Effector memory CD4-positive, alpha-beta T cell (primary cell): ENCODE results near the gene TMC4.

Experiments
- DNase-seq, 3 donors: peaks; one replicate each; pipeline ENCODE4 v3.0.0-alpha.2; 2020
- H3K27ac ChIP-seq: 2 replicates; pipeline ENCODE4 v1.7.0; 2013; ENCODE audit warnings: mild to moderate bottlenecking, low read length, moderate library complexity; ENCODE audit not compliant: insufficient read depth, poor library complexity, severe bottlenecking
- H3K27me3 ChIP-seq: replicated peaks from 2 replicates; pipeline ENCODE4 v1.7.0; 2013; ENCODE audit warnings: mild to moderate bottlenecking, low read length; ENCODE audit not compliant: insufficient read depth, control insufficient read depth, poor library complexity, severe bottlenecking
- H3K36me3 ChIP-seq: 2 replicates; pipeline ENCODE4 v1.7.0; 2013; ENCODE audit warnings: mild to moderate bottlenecking, low read length, moderate library complexity; ENCODE audit not compliant: control insufficient read depth, insufficient read depth
- H3K4me1 ChIP-seq: 2 replicates; pipeline ENCODE4 v1.7.0; 2013; ENCODE audit warnings: low read length, mild to moderate bottlenecking; ENCODE audit not compliant: control insufficient read depth, insufficient read depth, poor library complexity, severe bottlenecking
- H3K4me3 ChIP-seq: 2 replicates; pipeline ENCODE4 v1.7.0; 2013; ENCODE audit warnings: low read length, low read depth, mild to moderate bottlenecking; ENCODE audit not compliant: insufficient read depth, poor library complexity, severe bottlenecking
- H3K9me3 ChIP-seq: 2 replicates; pipeline ENCODE4 v1.7.0; 2013; ENCODE audit warnings: mild to moderate bottlenecking, low read length, moderate library complexity; ENCODE audit not compliant: control insufficient read depth

The TMC4 gene

DNA sequence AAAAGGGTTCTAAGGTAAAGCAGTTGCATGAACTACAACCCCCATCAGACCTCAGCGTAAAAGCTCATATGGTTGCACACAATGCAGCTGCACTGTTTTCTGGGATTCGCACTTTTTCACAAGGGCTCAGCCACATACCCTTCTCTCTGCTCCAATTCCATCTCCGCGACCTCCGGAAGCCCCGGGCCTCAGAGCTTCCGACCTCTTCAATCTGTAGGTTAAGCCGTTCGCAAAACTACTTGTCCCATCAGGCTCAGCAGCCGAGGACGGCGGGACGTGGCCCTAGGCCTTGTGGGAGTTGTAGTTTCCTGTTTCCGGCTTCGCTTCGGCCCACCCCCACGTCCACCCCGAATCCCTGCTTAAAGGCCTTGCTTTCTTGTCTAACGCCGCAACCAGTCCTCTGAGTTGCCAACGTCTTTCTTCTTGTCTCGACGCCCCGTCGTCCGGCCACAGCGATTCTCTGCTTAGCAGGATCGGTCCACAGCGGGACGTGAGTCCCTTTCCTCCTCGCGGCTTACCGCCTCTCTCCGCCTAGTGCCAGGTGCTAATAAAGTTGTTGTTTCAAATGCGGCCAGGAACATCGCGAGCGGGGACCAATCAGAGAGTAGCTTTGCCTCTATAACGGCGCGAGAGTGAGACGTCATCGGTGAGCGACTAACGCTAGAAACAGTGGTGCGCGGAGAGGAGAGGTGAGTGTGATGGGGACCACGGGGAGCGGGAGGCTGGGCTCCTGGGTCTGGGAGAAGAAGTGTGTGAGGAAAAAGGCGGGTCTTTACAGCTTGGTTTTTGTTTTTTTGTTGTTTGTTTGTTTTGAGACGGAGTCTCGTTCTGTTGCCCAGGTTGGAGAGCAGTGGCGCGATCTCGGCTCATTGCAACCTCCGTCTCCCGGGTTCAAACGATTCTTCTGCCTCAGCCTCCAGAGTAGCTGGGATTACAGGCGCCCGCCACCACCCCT lies 57.6 kb downstream of the TMC4 start, which contains the start of the genes PRPF31 and TFPT:
Gene PRPF31, plus strand, starts transcription at position 646 of the 955 bp plus-strand sequence. CDS start 2,525 bp downstream, outside the sequence.
Gene TFPT, minus strand, starts transcription at position 549 of the 955 bp plus-strand sequence. Its CDS starts 388 bp downstream, at position 161.
- Histone ChIP-seq H3K4me3 (peak within 1 kb of the TSS; percentile 78), H3K36me3 (peaks cover 22% of the 10 kb centered on the region), H3K27me3 (no peaks in the 10 kb centered on the region), H3K27ac (peak within 1 kb of the TSS; percentile 83), H3K4me1 (peaks cover 12% of the 10 kb centered on the region), H3K9me3 (no peaks in the 10 kb centered on the region)
- peak; percentile 89 to 95 (median 92) for DNase-seq

DNA sequence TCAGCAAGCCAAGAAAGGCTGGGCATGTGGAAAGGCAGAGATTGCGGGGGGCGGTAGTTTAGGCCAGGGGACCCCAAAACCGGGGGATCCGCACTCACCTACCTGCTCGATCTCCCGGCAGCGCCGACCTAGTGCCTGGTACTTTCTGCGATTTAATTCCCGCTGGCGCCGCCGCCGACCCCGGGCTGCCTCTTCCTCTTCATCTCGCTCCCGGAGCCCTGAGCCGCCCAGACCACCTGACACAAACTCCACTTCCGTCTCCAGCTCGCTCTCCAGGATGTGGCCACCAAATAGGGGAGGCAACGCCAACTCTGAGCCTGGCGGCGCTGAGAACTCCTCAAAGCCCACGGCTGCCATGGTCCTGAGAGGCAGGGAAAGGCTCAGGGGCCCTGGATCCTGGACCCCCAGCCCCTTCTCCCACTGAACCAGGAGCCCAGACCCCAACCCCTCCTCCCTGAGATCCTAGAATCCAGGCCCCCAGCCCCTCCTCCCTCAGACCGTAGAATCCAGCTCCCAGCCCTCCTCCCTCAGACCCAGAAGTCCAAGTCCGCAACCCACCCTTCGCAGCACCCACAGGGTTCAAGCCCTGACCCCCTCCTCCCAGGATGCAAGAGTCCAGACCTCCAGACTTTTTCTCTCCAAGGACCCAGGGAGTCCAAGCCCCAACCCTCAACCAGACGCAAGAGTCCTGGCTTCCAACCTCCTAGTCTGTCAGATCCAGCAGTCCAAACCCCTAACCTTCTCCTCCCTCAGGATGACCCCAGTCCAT lies 58.4 kb downstream of the TMC4 start:
- no peaks in the 10 kb centered on the region for H3K9me3 ChIP-seq
- H3K36me3 ChIP-seq: peaks cover 24% of the 10 kb centered on the region
- H3K27ac ChIP-seq: peak overlapping the region; percentile 83
- H3K27me3 ChIP-seq: no peaks in the 10 kb centered on the region
- H3K4me3 ChIP-seq: peak overlapping the region; percentile 78
- DNase-seq: peak in 2 of 3 donors; percentile 29 to 44
- H3K4me1 ChIP-seq: peaks cover 12% of the 10 kb centered on the region
